ENCODE measurements around the gene ANO4.
"Not testable (repeated sequence)": the region's sequence is repeated elsewhere in the genome, so short reads cannot be mapped to it uniquely, and the experiment has no call there.

DNA sequence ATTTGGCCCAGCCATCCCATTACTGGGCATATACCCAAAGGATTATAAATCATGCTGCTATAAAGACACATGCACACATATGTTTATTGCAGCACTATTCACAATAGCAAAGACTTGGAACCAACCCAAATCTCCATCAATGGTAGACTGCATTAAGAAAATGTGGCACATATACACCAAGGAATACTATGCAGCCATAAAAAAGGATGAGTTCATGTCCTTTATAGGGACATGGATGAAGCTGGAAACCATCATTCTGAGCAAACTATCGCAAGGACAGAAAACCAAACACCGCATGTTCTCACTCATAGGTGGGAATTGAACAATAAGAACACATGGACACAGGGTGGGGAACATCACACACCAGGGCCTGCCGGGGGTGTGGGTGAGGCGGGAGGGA is 295.6 kb downstream of the ANO4 start:
- not testable (repeated sequence) for TF ChIP-seq CTCF (IDR thresholded peaks at IDR 0.05; ENCODE audit: borderline replicate concordance, extremely low read depth, low read length, poor library complexity, severe bottlenecking); EZH2 (IDR thresholded peaks at IDR 0.05; ENCODE audit: borderline replicate concordance, low read depth, low read length, severe bottlenecking)
